HG03432 (cell line): ENCODE data around the gene PF4V1.
"Not testable (repeated sequence)": the region's sequence is repeated elsewhere in the genome, so short reads cannot be mapped to it uniquely, and the experiment has no call there.

Experiments
- ATAC-seq: cut with Tn5 transposase; IDR thresholded peaks from one replicate; pipeline ENCODE4 v1.9.1; 2021; ENCODE audit warnings: mild to moderate bottlenecking, moderate library complexity; ENCODE audit not compliant: unreplicated experiment

The PF4V1 gene

DNA sequence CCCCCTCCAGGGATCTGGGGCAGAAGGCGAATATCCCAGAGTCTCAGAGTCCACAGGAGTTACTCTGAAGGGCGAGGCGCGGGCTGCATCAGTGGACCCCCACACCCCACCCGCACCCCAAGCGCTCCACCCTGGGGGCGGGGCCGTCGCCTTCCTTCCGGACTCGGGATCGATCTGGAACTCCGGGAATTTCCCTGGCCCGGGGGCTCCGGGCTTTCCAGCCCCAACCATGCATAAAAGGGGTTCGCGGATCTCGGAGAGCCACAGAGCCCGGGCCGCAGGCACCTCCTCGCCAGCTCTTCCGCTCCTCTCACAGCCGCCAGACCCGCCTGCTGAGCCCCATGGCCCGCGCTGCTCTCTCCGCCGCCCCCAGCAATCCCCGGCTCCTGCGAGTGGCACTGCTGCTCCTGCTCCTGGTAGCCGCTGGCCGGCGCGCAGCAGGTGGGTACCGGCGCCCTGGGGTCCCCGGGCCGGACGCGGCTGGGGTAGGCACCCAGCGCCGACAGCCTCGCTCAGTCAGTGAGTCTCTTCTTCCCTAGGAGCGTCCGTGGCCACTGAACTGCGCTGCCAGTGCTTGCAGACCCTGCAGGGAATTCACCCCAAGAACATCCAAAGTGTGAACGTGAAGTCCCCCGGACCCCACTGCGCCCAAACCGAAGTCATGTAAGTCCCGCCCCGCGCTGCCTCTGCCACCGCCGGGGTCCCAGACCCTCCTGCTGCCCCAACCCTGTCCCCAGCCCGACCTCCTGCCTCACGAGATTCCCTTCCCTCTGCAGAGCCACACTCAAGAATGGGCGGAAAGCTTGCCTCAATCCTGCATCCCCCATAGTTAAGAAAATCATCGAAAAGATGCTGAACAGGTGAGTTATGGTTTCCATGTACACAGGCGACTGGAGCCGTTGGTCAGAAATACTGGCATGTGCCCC lies 16.3 kb downstream of the PF4V1 start, which contains the start of gene CXCL1:
CXCL1 (plus strand) TSS at position 264 of the 926 bp plus-strand sequence; CDS start at position 342, 78 bp downstream.
- ATAC-seq, result peak; percentile 57

GRCh38 chr4:73870260-73870659 lies 17.2 kb downstream of the PF4V1 start:
- no peak for ATAC-seq

- no peak for ATAC-seq
These were observed 17.7 kb downstream of the PF4V1 start for GRCh38 chr4:73870768-73871167.

DNA sequence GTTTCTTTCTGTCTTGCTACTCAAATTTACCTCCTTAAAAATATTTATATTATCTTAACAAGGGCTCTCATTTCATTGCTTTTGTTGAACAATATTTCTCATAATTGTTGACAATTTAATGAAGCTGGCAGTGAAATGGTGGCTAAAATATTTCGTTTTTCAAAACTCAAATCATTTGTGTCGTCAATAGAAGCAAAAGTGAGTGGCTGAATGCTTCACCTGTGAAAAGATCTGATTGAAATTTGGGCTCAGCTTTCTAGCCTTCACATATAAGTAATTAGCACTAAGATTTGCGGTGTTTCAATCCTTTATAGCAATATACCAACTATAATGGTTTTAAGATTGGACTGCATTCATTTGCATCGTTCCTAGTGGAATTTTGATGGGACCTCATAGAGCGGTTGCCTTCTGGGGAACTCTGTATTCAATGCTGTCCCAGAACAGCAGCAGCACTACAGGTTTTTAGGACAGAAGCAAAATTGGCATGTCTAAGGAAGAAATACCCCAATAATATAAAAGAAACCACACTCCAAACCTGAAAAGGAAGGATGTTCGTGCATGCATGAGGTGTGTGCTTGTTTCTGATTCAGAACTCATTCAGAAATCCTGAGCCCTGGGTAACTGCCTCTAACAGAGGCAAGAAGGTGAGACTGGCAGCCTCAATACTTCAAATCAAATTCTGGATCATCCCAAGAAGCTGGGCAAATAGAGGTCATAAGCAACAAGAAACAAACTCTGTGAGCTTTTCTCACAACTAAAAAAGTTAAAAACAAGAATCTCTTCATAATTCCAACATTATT lies 18.6 kb downstream of the PF4V1 start:
- no peak for ATAC-seq

- no peak for ATAC-seq
These were observed 19.4 kb downstream of the PF4V1 start for GRCh38 chr4:73872316-73873108.

GRCh38 chr4:73874386-73874785 lies 21.3 kb downstream of the PF4V1 start:
- ATAC-seq, result no peak

GRCh38 chr4:73875401-73875800 lies 22.3 kb downstream of the PF4V1 start:
- ATAC-seq, result no peak

DNA sequence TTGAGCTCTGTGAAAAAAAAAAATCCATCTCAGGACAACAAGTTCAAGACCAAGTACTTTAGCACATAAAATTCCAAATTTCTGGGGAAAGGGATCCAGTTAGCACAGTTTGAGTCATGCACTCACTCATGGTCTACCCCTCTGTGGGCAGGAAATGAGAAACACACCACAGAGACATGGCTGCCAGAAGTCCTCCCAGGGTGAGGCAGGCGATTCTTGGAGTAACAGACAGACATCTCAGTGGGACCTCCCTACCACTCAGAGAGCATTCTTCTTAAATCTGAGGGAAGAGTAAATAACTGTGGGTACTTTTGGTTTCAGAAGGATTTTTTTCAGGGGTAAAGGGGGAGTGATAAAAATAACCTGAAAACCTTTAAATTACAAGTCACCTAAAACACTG lies 30.2 kb downstream of the PF4V1 start:
- ATAC-seq, result no peak

DNA sequence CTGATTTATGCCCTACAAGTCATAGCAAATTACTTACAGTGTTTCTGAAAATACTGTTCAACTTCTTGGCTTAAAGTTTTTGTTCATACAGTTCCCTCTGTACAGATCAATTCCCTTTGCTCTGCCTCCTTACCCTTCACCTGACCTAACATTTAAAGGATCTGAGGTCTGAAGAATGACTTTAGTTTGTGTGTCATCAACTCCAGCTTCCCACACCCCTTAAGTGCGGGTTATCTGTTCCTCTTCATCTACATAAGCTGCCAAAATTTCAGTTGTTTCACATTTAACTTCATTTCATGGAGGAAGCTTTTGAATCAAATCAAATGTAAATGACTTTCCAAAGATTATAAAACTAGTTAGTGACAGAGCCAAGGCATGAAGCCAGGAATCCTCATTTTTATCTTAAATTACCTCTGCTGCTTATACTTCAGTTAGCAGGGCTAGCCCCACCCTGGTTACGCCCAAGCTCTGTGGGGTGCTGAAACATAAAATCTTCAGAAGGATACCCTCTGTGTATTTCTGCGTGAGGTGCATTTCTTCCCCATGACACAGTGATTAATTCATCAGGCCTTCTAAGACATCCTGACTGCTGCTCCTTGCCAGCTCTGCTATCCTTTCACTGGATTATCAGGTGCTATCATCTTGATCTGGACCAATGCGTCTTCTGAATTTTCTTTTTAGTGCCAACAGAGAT lies 32.6 kb downstream of the PF4V1 start:
- ATAC-seq, result no peak

GRCh38 chr4:73891326-73891725 lies 38.2 kb downstream of the PF4V1 start:
- ATAC-seq, result no peak

GRCh38 chr4:73891739-73892405 lies 38.8 kb downstream of the PF4V1 start:
- ATAC-seq, result no peak

DNA sequence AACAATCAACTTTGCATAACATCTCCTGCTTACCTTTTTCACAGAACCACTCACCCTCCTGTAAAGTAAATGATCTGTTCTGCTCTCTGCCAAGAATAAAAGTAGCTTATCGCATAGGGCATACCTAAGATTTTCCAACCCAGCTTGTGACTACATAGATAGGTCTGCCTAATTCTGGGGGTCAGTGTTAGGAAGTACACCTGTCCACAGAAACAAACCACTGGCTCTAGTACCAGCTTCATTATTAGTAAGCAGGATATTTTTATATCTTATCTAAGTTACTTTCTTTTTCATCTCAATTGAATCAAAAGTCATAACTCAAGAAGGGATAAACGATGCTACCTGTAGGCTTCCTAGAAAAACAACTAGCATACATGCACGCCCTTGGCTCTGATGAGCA lies 39.9 kb downstream of the PF4V1 start:
- ATAC-seq, result peak; percentile 50

GRCh38 chr4:73894001-73894400 lies 40.9 kb downstream of the PF4V1 start:
- ATAC-seq, result no peak

DNA sequence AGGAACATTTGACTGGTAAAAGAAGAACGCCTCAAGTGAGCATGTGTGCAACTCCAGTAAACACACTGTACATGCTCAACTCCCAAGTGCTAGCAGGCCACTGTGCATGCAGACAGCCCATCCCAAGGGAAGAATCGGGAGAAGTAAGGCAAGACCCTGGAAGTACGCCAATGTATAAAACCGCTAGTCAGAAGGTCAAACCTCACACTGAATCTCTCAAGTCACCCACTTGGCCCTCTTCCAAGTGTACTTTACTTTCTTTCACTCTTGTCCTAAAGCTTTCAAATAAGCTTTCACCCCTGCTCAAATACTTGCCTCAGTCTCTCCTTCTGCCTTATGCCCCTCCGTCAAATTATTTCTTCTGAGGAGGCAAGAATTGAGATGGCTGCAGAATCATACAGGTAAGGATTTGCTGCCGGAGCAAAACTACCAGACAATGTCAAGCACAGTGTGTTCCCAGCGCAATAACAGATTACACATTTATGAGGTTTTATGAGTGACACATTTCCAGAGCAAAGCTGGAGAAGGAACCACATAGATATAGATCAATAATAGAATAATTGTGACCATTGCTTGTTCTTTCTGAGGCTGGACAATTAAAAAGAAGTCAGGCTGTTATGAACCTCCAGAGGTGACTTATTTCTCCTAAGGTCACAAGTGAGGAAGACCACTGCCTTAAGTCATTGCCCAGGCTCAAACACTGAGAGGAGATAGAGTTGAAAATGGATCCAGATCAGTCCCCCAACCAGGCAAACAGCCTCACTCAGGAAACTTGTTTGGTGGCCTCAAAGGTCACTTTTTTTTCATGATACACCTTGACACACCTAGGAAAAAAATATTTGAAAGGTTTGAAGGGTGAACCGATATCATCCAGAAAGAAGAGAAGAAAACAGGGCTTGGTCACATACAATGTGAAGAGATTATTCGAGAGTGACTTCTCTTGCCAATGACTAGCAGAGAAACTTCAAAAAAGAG lies 42.4 kb downstream of the PF4V1 start:
- no peak for ATAC-seq

- ATAC-seq, result no peak
These were observed 43.3 kb downstream of the PF4V1 start for GRCh38 chr4:73896416-73896815.

GRCh38 chr4:73897380-73898136 lies 44.5 kb downstream of the PF4V1 start:
- ATAC-seq, result no peak

DNA sequence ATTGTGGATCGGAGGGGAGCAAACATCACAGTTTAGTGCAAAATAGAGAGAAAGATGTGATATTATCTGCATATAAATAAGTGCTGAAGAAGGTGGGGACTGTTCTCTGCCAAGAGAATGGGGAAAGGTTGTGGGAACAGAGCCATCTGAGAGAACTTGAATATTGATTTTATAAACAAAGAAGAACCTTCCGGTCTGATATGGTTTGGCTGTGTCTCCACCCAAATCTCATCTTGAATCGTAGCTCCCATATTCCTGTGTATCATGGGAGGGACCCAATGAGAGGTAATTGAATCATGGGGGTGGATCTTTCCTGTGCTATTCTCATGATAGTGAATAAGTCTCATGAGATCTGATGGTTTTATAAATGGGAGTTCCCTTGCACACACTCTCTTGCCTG lies 46.2 kb downstream of the PF4V1 start:
- not testable (repeated sequence) for ATAC-seq

- ATAC-seq, result no peak
These were observed 47.9 kb downstream of the PF4V1 start for GRCh38 chr4:73901031-73901430.
